ELF-1 (cell line): Measurements from ENCODE around the gene KLF13.
"Not testable (repeated sequence)": the region's sequence is repeated elsewhere in the genome, so short reads cannot be mapped to it uniquely, and the experiment has no call there.

Experiments
- DNase-seq: peaks from one replicate; pipeline ENCODE4 v3.0.0-alpha.2; 2016; ENCODE audit warnings: low read depth, low spot score

Gene KLF13

GRCh38 chr15:31345606-31346366, 19.2 kb downstream of the KLF13 start:
- no peak for DNase-seq

- DNase-seq: no peak
These were observed 19.9 kb downstream of the KLF13 start for GRCh38 chr15:31346367-31347066.

- no peak for DNase-seq
These were observed 20.7 kb downstream of the KLF13 start for GRCh38 chr15:31347067-31347975.

GRCh38 chr15:31347981-31348803, 21.6 kb downstream of the KLF13 start:
- no peak for DNase-seq

GRCh38 chr15:31349233-31350141, 22.9 kb downstream of the KLF13 start:
- DNase-seq: no peak

GRCh38 chr15:31350771-31351170, 24.1 kb downstream of the KLF13 start:
- no peak for DNase-seq

GRCh38 chr15:31352339-31352751, 25.7 kb downstream of the KLF13 start:
- no peak for DNase-seq

- DNase-seq: no peak
These were observed 26.5 kb downstream of the KLF13 start for GRCh38 chr15:31352911-31353811.

GRCh38 chr15:31353931-31354330, 27.3 kb downstream of the KLF13 start:
- no peak for DNase-seq

GRCh38 chr15:31356097-31356496, 29.5 kb downstream of the KLF13 start:
- DNase-seq: not testable (repeated sequence)

GRCh38 chr15:31357148-31357547, 30.5 kb downstream of the KLF13 start:
- DNase-seq: no peak

GRCh38 chr15:31358163-31358562, 31.5 kb downstream of the KLF13 start:
- DNase-seq: no peak

- DNase-seq: no peak
These were observed 32.5 kb downstream of the KLF13 start for GRCh38 chr15:31358957-31359701.

GRCh38 chr15:31359702-31360111, 33.1 kb downstream of the KLF13 start:
- no peak for DNase-seq

- DNase-seq: no peak
These were observed 33.5 kb downstream of the KLF13 start for GRCh38 chr15:31360158-31360561.

- DNase-seq: no peak
These were observed 34.5 kb downstream of the KLF13 start for GRCh38 chr15:31360843-31361763.
